A204.1 (cell line): ENCODE data around the gene NCF1.
"Not testable (repeated sequence)": the region's sequence is repeated elsewhere in the genome, so short reads cannot be mapped to it uniquely, and the experiment has no call there.

ENCODE experiments used
- FAIRE-seq: peaks from 2 replicates; lab custom pipeline; 2012; peaks lifted over from hg19 to GRCh38; lab: Jason Lieb, UNC

The NCF1 gene

DNA sequence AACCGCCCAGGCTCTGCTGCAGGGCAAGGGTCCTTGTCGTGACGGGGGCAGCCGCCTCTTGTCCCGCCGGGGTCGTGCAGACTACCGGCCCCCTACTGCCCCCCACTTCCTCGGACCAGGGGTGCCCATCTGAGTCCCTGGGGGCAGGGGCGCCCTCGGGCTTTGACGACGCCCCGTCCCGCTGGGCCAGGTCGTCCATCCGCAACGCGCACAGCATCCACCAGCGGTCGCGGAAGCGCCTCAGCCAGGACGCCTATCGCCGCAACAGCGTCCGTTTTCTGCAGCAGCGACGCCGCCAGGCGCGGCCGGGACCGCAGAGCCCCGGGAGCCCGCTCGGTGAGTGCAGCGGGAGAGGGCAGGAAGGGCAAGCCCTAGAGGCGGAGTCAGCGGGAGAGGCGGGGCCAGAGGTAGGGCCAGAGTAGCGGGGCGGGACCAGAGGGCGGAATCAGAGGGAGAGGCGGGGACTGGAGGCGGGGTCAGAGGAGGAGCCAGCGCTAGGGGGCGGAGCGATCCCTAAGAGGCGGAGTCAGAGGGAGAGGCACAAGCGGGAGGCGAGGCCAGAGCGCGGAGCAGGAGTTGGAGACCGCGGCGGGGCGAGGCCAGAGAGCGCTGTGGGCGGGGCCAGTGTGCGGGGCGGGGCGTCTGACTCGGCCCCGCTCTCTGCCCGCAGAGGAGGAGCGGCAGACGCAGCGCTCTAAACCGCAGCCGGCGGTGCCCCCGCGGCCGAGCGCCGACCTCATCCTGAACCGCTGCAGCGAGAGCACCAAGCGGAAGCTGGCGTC, 14.7 kb downstream of the NCF1 start:
- not testable (repeated sequence) for FAIRE-seq

DNA sequence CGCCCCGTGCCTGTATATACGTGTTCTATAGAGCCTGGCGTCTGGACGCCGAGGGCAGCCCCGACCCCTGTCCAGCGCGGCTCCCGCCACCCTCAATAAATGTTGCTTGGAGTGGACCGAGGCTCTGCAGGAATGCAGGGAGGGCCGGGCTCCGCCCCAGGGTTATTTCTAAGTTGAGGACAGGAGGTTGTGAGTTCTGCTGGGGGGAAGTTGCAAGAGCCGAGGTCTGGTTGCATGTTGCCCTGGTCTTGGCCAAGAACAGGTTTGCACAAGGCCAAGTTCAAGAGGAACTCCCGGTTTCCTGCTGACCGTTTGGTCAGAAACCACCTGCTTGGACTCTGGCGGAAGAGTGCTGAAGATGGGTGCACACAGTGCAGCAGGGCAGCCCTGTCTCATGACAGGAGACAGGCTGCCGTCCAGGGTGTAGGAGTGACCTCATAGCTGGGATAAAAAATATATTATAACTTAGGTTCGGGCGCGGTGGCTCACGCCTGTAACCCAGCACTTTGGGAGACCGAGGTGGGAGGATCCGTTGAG, 15.5 kb downstream of the NCF1 start:
- FAIRE-seq = not testable (repeated sequence)

- FAIRE-seq = not testable (repeated sequence)
Measured at GRCh38 chr7:74797848-74798622, 24.2 kb downstream of the NCF1 start.

DNA sequence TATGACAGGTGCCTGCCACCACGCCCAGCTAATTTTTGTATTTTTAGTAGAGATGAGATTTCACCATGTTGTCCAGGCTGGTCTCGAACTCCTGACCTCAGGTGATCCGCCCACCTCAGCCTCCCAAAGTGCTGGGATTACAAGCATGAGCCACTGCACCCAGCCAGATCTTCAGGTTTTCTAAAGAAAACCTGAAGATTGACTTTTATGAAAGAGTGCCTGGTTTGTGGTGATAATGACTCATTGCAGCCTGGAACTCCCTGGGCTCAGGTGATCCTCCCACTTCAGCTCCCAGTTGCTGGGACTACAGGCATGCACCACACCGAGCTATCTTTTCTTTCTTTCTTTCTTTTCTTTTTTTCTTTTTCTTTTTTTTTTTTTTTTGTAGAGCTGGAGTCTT, 24.8 kb downstream of the NCF1 start:
- FAIRE-seq = not testable (repeated sequence)

DNA sequence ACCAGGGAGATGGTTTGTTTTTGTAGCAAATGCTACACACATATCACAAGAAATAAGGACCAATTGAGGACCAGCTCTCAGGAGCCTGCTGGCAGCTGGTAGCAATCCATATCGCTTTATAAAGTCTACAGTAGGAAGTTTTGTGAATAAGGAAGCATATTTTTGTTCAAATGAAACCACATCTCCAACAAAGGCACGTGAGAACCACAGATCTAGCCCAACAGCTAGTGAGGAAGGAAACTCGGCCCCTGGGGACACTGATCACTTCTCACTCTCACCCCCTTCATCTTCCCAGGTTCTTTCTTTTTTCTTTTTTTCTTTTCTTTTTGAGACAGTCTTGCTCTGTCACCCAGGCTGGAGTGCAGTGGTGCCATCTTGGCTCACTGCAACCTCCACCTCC, 42.1 kb downstream of the NCF1 start:
- not testable (repeated sequence) for FAIRE-seq

- not testable (repeated sequence) for FAIRE-seq
Measured at GRCh38 chr7:74820146-74820805, 46.5 kb downstream of the NCF1 start.

DNA sequence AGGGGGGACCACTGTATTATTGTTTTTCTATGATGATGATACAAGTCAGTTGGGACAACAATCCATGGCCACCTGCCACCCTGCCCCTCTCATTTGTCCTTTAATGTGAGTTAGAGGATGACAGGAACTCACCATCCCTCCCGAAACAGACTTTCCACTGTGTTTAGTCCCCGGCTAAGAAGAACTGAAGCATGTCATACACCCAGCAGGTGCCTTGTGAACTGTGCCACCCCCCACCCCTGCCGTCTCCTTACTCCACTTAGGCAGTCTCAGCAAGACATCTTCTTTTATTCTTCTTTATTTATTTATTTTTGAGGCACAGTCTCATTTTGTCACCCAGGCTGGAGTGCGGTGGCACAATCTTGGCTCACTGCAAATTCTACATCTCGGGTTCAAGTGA, 47.4 kb downstream of the NCF1 start:
- not testable (repeated sequence) for FAIRE-seq

- FAIRE-seq = not testable (repeated sequence)
Measured at GRCh38 chr7:74829959-74830358, 56.1 kb downstream of the NCF1 start.

- FAIRE-seq = not testable (repeated sequence)
Measured at GRCh38 chr7:74830411-74830810, 56.6 kb downstream of the NCF1 start.
